C4-2B (cell line): ENCODE results near the gene STK32C.
"Not testable (repeated sequence)": the region's sequence is repeated elsewhere in the genome, so short reads cannot be mapped to it uniquely, and the experiment has no call there.

ENCODE experiments used
- ZFX ChIP-seq: fragments of 450-650 bp; IDR thresholded peaks from 2 replicates; pipeline ENCODE4 v1.6.1; 2017
- TF ChIP-seq, protein P1 (sequence below): fragments of 450-650 bp; conservative IDR thresholded peaks from 2 replicates; pipeline ENCODE4 v1.5.1; 2017; ENCODE audit warnings: mild to moderate bottlenecking

- TF ChIP-seq, protein P1, sequence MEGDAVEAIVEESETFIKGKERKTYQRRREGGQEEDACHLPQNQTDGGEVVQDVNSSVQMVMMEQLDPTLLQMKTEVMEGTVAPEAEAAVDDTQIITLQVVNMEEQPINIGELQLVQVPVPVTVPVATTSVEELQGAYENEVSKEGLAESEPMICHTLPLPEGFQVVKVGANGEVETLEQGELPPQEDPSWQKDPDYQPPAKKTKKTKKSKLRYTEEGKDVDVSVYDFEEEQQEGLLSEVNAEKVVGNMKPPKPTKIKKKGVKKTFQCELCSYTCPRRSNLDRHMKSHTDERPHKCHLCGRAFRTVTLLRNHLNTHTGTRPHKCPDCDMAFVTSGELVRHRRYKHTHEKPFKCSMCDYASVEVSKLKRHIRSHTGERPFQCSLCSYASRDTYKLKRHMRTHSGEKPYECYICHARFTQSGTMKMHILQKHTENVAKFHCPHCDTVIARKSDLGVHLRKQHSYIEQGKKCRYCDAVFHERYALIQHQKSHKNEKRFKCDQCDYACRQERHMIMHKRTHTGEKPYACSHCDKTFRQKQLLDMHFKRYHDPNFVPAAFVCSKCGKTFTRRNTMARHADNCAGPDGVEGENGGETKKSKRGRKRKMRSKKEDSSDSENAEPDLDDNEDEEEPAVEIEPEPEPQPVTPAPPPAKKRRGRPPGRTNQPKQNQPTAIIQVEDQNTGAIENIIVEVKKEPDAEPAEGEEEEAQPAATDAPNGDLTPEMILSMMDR: not testable (repeated sequence)
- TF ChIP-seq ZFX: not testable (repeated sequence)
Measured at GRCh38 chr10:132216441-132216840, 91.3 kb downstream of the STK32C start.
